ENCODE results near the gene OCRL. TPM values are rescaled to one million over a fixed set of nuclear protein-coding genes. Genes with fewer than 3 reads are reported as not detected.

OCRL gene
- total and polyA plus RNA-seq, 2 of the 13 experiments (the other 11 are each of a cell fraction or from before 2014, with no cell fraction given) = 13.4 to 32.0 TPM

DNA sequence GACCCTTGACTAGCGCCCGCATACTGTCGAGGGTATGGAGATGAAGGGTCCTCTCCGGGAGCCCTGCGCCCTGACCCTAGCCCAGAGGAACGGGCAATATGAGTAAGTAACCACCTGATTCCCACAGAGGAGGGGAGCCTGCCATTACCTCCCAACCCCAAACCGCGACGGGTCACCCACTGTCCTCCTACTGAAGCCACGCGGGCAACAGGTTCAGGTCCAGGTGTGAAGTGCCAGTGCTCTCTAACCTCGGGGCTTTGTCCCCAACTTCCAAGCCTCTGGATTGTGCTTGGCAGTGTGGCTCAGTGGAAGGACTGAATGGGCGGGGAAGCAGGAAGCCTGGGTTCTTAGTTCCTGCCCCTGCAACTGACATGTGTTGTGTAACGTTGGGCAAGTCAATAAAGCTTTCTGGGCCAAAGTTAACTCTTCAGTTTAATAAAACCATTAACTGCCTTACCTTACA is 694 bp downstream of the OCRL start (continued):
- TF ChIP-seq ZNF780A (CRISPR knock-in tag; IDR thresholded peaks at IDR 0.05) = no peak
- TF ChIP-seq, protein P1, sequence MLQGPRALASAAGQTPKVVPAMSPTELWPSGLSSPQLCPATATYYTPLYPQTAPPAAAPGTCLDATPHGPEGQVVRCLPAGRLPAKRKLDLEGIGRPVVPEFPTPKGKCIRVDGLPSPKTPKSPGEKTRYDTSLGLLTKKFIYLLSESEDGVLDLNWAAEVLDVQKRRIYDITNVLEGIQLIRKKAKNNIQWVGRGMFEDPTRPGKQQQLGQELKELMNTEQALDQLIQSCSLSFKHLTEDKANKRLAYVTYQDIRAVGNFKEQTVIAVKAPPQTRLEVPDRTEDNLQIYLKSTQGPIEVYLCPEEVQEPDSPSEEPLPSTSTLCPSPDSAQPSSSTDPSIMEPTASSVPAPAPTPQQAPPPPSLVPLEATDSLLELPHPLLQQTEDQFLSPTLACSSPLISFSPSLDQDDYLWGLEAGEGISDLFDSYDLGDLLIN (CRISPR knock-in tag; IDR thresholded peaks at IDR 0.05; ENCODE audit: borderline replicate concordance) = no peak
- no peak for TF ChIP-seq ZBTB1 (CRISPR knock-in tag; IDR thresholded peaks at IDR 0.05; ENCODE audit: borderline replicate concordance)
- TF ChIP-seq ZNF891 (CRISPR knock-in tag; IDR thresholded peaks at IDR 0.05) = no peak
- TF ChIP-seq ZEB1 (IDR thresholded peaks at IDR 0.05; ENCODE audit: insufficient replicate concordance, low read depth) = no peak
- no peak for TF ChIP-seq ZSCAN31 (CRISPR knock-in tag; IDR thresholded peaks at IDR 0.05; ENCODE audit: low read depth)
- TF ChIP-seq HNF4G (IDR thresholded peaks at IDR 0.05; ENCODE audit: borderline replicate concordance, low read depth, low read length) = no peak
- no peak for TF ChIP-seq HNF4G (CRISPR knock-in tag; IDR thresholded peaks at IDR 0.05; ENCODE audit: borderline replicate concordance, low read depth)
- TF ChIP-seq, protein P2, sequence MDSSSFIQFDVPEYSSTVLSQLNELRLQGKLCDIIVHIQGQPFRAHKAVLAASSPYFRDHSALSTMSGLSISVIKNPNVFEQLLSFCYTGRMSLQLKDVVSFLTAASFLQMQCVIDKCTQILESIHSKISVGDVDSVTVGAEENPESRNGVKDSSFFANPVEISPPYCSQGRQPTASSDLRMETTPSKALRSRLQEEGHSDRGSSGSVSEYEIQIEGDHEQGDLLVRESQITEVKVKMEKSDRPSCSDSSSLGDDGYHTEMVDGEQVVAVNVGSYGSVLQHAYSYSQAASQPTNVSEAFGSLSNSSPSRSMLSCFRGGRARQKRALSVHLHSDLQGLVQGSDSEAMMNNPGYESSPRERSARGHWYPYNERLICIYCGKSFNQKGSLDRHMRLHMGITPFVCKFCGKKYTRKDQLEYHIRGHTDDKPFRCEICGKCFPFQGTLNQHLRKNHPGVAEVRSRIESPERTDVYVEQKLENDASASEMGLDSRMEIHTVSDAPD (CRISPR knock-in tag; IDR thresholded peaks at IDR 0.05) = no peak
- TF ChIP-seq MXI1 (IDR thresholded peaks at IDR 0.05; ENCODE audit: borderline replicate concordance, low read depth, low read length) = no peak
- TF ChIP-seq WIZ (CRISPR knock-in tag; IDR thresholded peaks at IDR 0.05) = no peak
- TF ChIP-seq SP140L (CRISPR knock-in tag; IDR thresholded peaks at IDR 0.05; ENCODE audit: borderline replicate concordance) = no peak
- TF ChIP-seq KDM1A (CRISPR knock-in tag; IDR thresholded peaks at IDR 0.05) = no peak
- TF ChIP-seq, protein P3, sequence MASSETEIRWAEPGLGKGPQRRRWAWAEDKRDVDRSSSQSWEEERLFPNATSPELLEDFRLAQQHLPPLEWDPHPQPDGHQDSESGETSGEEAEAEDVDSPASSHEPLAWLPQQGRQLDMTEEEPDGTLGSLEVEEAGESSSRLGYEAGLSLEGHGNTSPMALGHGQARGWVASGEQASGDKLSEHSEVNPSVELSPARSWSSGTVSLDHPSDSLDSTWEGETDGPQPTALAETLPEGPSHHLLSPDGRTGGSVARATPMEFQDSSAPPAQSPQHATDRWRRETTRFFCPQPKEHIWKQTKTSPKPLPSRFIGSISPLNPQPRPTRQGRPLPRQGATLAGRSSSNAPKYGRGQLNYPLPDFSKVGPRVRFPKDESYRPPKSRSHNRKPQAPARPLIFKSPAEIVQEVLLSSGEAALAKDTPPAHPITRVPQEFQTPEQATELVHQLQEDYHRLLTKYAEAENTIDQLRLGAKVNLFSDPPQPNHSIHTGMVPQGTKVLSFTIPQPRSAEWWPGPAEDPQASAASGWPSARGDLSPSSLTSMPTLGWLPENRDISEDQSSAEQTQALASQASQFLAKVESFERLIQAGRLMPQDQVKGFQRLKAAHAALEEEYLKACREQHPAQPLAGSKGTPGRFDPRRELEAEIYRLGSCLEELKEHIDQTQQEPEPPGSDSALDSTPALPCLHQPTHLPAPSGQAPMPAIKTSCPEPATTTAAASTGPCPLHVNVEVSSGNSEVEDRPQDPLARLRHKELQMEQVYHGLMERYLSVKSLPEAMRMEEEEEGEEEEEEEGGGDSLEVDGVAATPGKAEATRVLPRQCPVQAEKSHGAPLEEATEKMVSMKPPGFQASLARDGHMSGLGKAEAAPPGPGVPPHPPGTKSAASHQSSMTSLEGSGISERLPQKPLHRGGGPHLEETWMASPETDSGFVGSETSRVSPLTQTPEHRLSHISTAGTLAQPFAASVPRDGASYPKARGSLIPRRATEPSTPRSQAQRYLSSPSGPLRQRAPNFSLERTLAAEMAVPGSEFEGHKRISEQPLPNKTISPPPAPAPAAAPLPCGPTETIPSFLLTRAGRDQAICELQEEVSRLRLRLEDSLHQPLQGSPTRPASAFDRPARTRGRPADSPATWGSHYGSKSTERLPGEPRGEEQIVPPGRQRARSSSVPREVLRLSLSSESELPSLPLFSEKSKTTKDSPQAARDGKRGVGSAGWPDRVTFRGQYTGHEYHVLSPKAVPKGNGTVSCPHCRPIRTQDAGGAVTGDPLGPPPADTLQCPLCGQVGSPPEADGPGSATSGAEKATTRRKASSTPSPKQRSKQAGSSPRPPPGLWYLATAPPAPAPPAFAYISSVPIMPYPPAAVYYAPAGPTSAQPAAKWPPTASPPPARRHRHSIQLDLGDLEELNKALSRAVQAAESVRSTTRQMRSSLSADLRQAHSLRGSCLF (CRISPR knock-in tag; IDR thresholded peaks at IDR 0.05; ENCODE audit: borderline replicate concordance) = no peak
- TF ChIP-seq ZNF543 (CRISPR knock-in tag; IDR thresholded peaks at IDR 0.05) = no peak
- TF ChIP-seq, protein P4, sequence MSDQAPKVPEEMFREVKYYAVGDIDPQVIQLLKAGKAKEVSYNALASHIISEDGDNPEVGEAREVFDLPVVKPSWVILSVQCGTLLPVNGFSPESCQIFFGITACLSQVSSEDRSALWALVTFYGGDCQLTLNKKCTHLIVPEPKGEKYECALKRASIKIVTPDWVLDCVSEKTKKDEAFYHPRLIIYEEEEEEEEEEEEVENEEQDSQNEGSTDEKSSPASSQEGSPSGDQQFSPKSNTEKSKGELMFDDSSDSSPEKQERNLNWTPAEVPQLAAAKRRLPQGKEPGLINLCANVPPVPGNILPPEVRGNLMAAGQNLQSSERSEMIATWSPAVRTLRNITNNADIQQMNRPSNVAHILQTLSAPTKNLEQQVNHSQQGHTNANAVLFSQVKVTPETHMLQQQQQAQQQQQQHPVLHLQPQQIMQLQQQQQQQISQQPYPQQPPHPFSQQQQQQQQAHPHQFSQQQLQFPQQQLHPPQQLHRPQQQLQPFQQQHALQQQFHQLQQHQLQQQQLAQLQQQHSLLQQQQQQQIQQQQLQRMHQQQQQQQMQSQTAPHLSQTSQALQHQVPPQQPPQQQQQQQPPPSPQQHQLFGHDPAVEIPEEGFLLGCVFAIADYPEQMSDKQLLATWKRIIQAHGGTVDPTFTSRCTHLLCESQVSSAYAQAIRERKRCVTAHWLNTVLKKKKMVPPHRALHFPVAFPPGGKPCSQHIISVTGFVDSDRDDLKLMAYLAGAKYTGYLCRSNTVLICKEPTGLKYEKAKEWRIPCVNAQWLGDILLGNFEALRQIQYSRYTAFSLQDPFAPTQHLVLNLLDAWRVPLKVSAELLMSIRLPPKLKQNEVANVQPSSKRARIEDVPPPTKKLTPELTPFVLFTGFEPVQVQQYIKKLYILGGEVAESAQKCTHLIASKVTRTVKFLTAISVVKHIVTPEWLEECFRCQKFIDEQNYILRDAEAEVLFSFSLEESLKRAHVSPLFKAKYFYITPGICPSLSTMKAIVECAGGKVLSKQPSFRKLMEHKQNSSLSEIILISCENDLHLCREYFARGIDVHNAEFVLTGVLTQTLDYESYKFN (CRISPR knock-in tag; conservative IDR thresholded peaks at IDR 0.05) = peak; percentile 41; the same call in 1 of the 2 replicates
- TF ChIP-seq, protein P5, sequence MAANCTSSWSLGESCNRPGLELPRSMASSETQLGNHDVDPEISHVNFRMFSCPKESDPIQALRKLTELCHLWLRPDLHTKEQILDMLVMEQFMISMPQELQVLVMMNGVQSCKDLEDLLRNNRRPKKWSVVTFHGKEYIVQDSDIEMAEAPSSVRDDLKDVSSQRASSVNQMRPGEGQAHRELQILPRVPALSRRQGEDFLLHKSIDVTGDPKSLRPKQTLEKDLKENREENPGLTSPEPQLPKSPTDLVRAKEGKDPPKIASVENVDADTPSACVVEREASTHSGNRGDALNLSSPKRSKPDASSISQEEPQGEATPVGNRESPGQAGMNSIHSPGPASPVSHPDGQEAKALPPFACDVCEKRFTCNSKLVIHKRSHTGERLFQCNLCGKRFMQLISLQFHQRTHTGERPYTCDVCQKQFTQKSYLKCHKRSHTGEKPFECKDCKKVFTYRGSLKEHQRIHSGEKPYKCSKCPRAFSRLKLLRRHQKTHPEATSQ (CRISPR knock-in tag; IDR thresholded peaks at IDR 0.05; ENCODE audit: borderline replicate concordance) = no peak
- TF ChIP-seq PHF5A (CRISPR knock-in tag; IDR thresholded peaks at IDR 0.05; ENCODE audit: low read depth, unreplicated experiment) = no peak

All from HepG2 (cell line).